Upper lobe of left lung (tissue), 4 donors: ENCODE results near the gene AOAH.

Source experiments
- CTCF ChIP-seq, 6 experiments: fragments of 450-650 bp in 4 of 6; fragments of 200-600 bp in 2 of 6; sonication (generic) in 2 of 6; IDR thresholded peaks; one replicate each; pipeline ENCODE4 v1.5.1; 2016 to 2019; ENCODE audit warnings: antibody characterized with exemption in 6 of 6
- EP300 ChIP-seq, 4 donors: sonication (generic); formaldehyde crosslinking; IDR thresholded peaks; one replicate each; pipeline ENCODE4 v1.5.1; 2017; ENCODE audit warnings: antibody characterized with exemption in 4 of 4, control low read depth in 2 of 4
- POLR2A ChIP-seq, 4 donors: fragments of 450-650 bp; IDR thresholded peaks; one replicate each; pipeline ENCODE4 v1.5.1; 2016 to 2017; ENCODE audit warnings: antibody characterized with exemption in 4 of 4, mild to moderate bottlenecking in 2 of 4

- TF ChIP-seq CTCF (IDR thresholded peaks at IDR 0.05): no peak
- no peak for TF ChIP-seq POLR2A (IDR thresholded peaks at IDR 0.05)
- TF ChIP-seq EP300 (IDR thresholded peaks at IDR 0.05): no peak
These were observed 112.6 kb downstream of the AOAH start for GRCh38 chr7:36611703-36612102.
